ENCODE measurements around the gene NOTCH3.

The NOTCH3 gene

DNA sequence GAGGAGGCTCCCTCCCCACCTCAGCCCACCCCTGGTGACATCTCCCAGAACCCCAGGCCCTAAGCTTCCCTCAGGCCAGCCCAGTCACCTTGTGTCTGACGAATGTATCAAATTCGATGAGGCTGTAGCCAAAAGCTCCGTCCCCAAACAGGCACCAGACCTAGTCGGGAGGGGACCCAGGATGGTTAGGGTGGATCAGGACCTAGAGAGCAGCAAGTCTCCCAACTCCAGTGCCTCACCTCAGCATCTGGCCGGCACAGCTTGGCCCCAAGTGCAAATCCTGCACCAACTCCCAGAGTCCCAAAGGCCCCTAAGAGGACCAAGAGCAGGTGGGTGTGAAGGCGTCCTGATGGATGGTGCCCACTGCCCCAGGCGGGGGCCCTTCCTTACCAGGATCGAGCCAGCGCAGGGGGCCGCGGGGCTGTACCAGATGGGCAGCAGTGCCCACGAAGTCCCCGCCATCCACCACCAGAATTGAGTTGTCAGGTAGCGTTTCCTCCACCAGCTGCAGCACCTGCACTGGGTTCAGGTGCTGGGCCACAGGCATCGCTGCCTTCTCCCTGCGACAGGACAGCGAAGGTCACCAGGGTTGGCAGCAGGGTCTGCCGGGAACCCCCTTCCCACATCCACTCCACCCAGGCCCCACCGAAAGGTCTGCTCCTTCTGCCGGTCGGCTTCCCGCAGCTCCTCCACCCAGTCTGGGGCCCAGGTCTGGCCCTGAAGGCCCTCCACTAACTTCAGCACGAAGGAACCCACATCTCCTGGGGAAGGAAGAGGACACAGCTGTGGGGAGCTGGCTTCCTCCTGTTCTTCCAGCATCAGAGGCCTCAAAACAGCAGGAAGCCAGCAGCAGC is 84.8 kb downstream of the NOTCH3 start:
- peaks cover 97% of the 10 kb centered on the region for H3K36me3 ChIP-seq (ENCODE audit: insufficient read depth, low read length)
- no peak overlapping the region for H3K4me3 ChIP-seq (ENCODE audit: low read length)
- no peak overlapping the region for H3K9ac ChIP-seq (ENCODE audit: low read depth, low read length)
- H3K9me3 ChIP-seq (ENCODE audit: insufficient read depth, low read depth, low read length) = 0 out of 2 replicates have a peak, but pooled peaks cover 3% of the 10 kb centered on the region
- no peaks in the 10 kb centered on the region for H3K27me3 ChIP-seq (ENCODE audit: insufficient read depth, low read length)
- H3K27ac ChIP-seq (ENCODE audit: low read depth, low read length) = no peak overlapping the region
- WGBS = 88% methylated on average over 23 of the region's 23 CpGs
- no peaks in the 10 kb centered on the region for H3K4me1 ChIP-seq (ENCODE audit: insufficient read depth, low read length)

DNA sequence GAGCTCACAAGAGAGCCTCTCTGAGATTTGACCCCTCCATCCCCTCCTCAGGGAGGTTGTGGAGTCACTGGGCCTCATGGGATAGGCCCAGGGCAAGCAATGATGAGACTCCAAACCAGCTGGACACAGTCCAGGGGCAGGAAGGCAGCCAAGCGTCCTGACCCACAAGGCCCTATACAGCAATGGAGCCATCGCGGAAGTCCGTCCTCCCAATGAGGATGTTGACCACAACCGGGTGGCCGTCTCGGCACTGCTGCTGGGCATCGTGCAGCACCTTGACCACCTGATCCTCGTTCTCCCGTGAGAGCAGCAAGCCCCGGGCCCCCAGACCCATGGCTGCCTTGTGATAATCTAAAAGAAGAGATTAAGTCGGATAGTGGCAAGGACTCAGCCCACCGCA is 85.7 kb downstream of the NOTCH3 start:
- peaks cover 98% of the 10 kb centered on the region for H3K36me3 ChIP-seq (ENCODE audit: insufficient read depth, low read length)
- H3K9me3 ChIP-seq (ENCODE audit: insufficient read depth, low read depth, low read length) = 0 out of 2 replicates have a peak, but pooled peaks cover 3% of the 10 kb centered on the region
- no peak overlapping the region for H3K9ac ChIP-seq (ENCODE audit: low read depth, low read length)
- H3K27me3 ChIP-seq (ENCODE audit: insufficient read depth, low read length) = no peaks in the 10 kb centered on the region
- 93% methylated on average over 13 of the region's 13 CpGs for WGBS
- H3K4me3 ChIP-seq (ENCODE audit: low read length) = no peak overlapping the region
- no peak overlapping the region for H3K27ac ChIP-seq (ENCODE audit: low read depth, low read length)
- no peaks in the 10 kb centered on the region for H3K4me1 ChIP-seq (ENCODE audit: insufficient read depth, low read length)

DNA sequence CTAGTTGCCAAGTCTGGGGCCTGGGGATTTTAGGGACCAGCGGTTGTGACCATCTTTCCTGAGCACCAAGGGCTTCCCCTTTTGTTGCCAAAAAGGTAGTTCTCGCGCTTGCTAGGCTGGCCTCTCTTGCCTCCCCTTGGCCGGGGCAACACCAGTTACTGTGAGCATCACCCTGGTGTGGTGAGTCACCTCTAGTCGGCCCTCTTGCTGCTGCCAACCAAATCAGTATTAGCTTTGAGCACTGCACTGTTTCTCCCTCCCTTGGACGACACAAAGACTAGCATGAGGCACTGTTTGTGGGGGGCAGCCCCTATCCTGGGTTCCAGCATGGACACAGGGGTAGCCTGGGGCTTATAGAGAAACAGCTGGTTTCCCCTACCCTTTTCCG is 86.6 kb downstream of the NOTCH3 start:
- WGBS = 92% methylated on average over 7 of the region's 7 CpGs
- no peaks in the 10 kb centered on the region for H3K4me1 ChIP-seq (ENCODE audit: insufficient read depth, low read length)
- H3K27ac ChIP-seq (ENCODE audit: low read depth, low read length) = no peak overlapping the region
- no peak overlapping the region for H3K4me3 ChIP-seq (ENCODE audit: low read length)
- peaks cover 96% of the 10 kb centered on the region for H3K36me3 ChIP-seq (ENCODE audit: insufficient read depth, low read length)
- H3K9me3 ChIP-seq (ENCODE audit: insufficient read depth, low read depth, low read length) = 0 out of 2 replicates have a peak, but pooled peaks cover 3% of the 10 kb centered on the region
- H3K27me3 ChIP-seq (ENCODE audit: insufficient read depth, low read length) = no peaks in the 10 kb centered on the region
- no peak overlapping the region for H3K9ac ChIP-seq (ENCODE audit: low read depth, low read length)

DNA sequence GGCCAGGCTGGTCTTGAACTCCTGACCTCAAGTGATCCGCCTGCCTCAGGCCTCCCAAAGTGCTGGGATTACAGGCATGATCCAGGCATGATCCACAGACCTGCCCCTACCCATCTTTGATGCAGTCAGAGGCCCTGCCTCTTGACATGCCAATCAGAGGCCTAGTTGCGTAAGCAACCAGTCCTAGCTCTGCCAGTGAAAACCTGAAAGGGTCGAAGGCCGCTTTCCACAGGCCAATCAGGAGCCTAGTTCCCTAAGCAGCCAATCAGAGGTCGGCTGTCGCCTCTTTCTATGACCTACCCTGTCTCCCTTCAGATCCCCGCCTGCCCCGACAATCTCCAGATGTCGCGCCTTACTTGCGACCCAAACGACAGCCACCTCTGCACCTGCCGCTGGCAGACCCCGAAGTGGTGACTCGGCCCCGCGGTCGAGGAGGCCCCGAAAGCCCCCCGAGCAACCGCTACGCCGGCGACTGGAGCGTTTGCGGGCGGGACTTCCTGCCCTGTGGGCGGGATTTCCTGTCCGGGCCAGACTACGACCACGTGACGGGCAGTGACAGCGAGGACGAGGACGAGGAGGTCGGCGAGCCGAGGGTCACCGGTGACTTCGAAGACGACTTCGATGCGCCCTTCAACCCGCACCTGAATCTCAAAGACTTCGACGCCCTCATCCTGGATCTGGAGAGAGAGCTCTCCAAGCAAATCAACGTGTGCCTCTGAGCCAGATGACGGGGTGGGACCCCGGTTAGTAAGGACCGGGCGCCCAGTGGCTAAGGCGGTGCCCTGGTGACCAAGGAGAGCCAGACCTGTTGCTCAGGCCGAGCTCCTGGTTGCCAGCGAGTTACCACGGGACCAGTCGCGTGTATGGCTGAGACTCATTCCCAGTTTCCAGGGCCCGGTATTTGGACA is 87.3 kb downstream of the NOTCH3 start:
- H3K9ac ChIP-seq (ENCODE audit: low read depth, low read length) = no peak overlapping the region
- H3K27me3 ChIP-seq (ENCODE audit: insufficient read depth, low read length) = no peaks in the 10 kb centered on the region
- WGBS = 94% methylated on average over 58 of the region's 58 CpGs
- no peak overlapping the region for H3K4me3 ChIP-seq (ENCODE audit: low read length)
- H3K27ac ChIP-seq (ENCODE audit: low read depth, low read length) = no peak overlapping the region
- peaks cover 91% of the 10 kb centered on the region for H3K36me3 ChIP-seq (ENCODE audit: insufficient read depth, low read length)
- H3K4me1 ChIP-seq (ENCODE audit: insufficient read depth, low read length) = peaks cover 2% of the 10 kb centered on the region
- H3K9me3 ChIP-seq (ENCODE audit: insufficient read depth, low read depth, low read length) = no peaks in the 10 kb centered on the region

DNA sequence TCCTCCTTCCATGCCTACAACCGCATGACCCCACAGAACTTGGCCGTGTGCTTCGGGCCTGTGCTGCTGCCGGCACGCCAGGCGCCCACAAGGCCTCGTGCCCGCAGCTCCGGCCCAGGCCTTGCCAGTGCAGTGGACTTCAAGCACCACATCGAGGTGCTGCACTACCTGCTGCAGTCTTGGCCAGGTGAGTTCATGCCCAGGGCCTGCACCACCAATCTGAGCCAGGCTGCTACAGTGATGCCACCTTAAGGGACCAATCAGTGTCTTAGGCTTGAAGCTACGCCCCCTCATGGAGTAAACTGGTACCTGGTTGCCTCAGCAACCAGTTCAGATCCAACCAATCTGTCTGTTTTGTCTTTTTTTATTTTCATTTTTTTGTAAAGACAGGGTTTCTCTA is 88.4 kb downstream of the NOTCH3 start:
- no peak overlapping the region for H3K9ac ChIP-seq (ENCODE audit: low read depth, low read length)
- H3K4me1 ChIP-seq (ENCODE audit: insufficient read depth, low read length) = peaks cover 9% of the 10 kb centered on the region
- no peak overlapping the region for H3K27ac ChIP-seq (ENCODE audit: low read depth, low read length)
- no peaks in the 10 kb centered on the region for H3K9me3 ChIP-seq (ENCODE audit: insufficient read depth, low read depth, low read length)
- WGBS = 93% methylated on average over 11 of the region's 11 CpGs
- no peaks in the 10 kb centered on the region for H3K27me3 ChIP-seq (ENCODE audit: insufficient read depth, low read length)
- peaks cover 80% of the 10 kb centered on the region for H3K36me3 ChIP-seq (ENCODE audit: insufficient read depth, low read length)
- H3K4me3 ChIP-seq (ENCODE audit: low read length) = no peak overlapping the region

DNA sequence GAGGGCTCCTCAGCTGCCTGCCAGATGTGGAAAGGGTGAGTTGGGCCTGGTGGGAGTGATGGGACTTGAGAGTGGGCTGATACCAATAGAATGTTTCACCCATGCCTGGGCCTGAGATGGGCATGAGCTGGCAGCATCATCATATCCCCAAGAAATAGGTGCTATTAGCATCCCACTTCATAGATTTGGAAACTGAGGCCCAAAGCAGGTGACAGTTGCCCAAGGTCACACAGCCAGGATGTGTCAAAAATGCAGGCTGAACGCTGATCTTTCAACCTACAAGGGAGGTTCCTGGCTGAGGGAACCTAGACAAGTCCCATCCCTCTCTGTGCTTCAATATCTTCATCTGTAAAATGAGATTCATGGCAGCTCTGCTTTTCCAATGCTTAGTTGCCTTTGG is 89.0 kb downstream of the NOTCH3 start:
- Histone ChIP-seq H3K36me3 (ENCODE audit: insufficient read depth, low read length) (peaks cover 74% of the 10 kb centered on the region), H3K27me3 (ENCODE audit: insufficient read depth, low read length) (no peaks in the 10 kb centered on the region), H3K9me3 (ENCODE audit: insufficient read depth, low read depth, low read length) (no peaks in the 10 kb centered on the region), H3K4me3 (ENCODE audit: low read length) (no peak overlapping the region), H3K27ac (ENCODE audit: low read depth, low read length) (no peak overlapping the region), H3K9ac (ENCODE audit: low read depth, low read length) (no peak overlapping the region), H3K4me1 (ENCODE audit: insufficient read depth, low read length) (peaks cover 9% of the 10 kb centered on the region)
- WGBS = 89% methylated on average over 1 of the region's 1 CpG

DNA sequence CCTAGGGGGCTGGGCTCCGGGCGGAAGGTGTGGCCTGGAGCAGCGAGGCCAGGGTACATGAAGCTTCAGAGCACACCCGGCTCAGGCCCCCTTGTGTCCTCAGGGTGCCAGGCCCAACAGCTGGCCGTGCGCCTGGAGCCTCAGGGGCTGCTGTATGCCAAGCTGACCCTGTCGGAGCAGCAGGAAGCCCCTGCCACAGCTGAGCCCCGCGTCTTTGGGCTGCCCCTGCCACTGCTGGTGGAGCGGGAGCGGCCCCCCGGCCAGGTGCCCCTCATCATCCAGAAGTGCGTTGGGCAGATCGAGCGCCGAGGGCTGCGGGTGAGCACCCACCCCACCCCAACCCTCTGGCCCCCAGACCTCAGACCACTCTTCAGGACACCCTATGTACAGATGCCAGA is 90.4 kb downstream of the NOTCH3 start:
- Histone ChIP-seq H3K4me3 (ENCODE audit: low read length) (no peak overlapping the region), H3K27me3 (ENCODE audit: insufficient read depth, low read length) (no peaks in the 10 kb centered on the region), H3K9ac (ENCODE audit: low read depth, low read length) (no peak overlapping the region), H3K27ac (ENCODE audit: low read depth, low read length) (no peak overlapping the region), H3K36me3 (ENCODE audit: insufficient read depth, low read length) (peaks cover 61% of the 10 kb centered on the region), H3K9me3 (ENCODE audit: insufficient read depth, low read depth, low read length) (no peaks in the 10 kb centered on the region), H3K4me1 (ENCODE audit: insufficient read depth, low read length) (peaks cover 9% of the 10 kb centered on the region)
- WGBS = 96% methylated on average over 17 of the region's 17 CpGs

DNA sequence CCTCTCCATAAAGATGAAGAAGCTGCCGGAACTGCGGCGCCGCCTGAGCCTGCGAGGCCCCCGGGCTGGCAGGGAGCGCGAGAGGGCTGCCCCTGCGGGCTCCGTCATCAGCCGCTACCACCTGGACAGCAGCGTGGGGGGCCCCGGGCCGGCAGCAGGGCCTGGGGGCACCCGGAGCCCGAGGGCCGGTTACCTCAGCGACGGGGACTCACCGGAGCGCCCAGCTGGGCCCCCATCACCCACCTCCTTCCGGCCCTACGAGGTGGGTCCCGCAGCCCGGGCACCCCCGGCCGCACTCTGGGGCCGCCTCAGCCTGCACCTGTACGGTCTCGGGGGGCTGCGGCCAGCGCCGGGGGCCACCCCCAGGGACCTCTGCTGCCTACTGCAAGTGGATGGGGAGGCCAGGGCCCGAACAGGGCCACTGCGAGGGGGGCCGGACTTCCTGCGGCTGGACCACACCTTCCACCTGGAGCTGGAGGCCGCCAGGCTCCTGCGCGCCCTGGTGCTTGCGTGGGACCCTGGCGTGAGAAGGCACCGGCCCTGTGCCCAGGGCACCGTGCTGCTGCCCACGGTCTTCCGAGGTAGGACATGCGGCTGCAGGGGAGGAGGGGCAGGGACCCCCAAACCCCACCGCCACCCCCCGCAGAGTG is 90.9 kb downstream of the NOTCH3 start:
- 96% methylated on average over 49 of the region's 49 CpGs for WGBS
- no peaks in the 10 kb centered on the region for H3K27me3 ChIP-seq (ENCODE audit: insufficient read depth, low read length)
- peaks cover 55% of the 10 kb centered on the region for H3K36me3 ChIP-seq (ENCODE audit: insufficient read depth, low read length)

More for the DNA sequence above, 90.9 kb downstream of the NOTCH3 start:
- Histone ChIP-seq H3K4me1 (ENCODE audit: insufficient read depth, low read length) (peaks cover 9% of the 10 kb centered on the region), H3K4me3 (ENCODE audit: low read length) (no peak overlapping the region), H3K27ac (ENCODE audit: low read depth, low read length) (no peak overlapping the region), H3K9ac (ENCODE audit: low read depth, low read length) (no peak overlapping the region), H3K9me3 (ENCODE audit: insufficient read depth, low read depth, low read length) (no peaks in the 10 kb centered on the region)

Data from HUES64 (cell line).